Suprapubic skin (tissue), 4 donors: ENCODE measurements around the gene ZBED1. TPM values are rescaled to one million over a fixed set of nuclear protein-coding genes. Genes with fewer than 3 reads are reported as not detected.
A peak's percentile ranks its signal among the peaks of the same experiment; 100 is the strongest.

Experiments
- DNase-seq, 2 donors: peaks; one replicate each; pipeline ENCODE4 v3.0.0-alpha.2; 2019; ENCODE audit warnings: low spot score in 2 of 2
- H3K27ac ChIP-seq: fragments of 200-600 bp; sonication (generic); one replicate; pipeline ENCODE4 v1.5.1; 2019
- H3K27me3 ChIP-seq: fragments of 200-600 bp; sonication (generic); one replicate; pipeline ENCODE4 v1.5.1; 2019
- H3K36me3 ChIP-seq: fragments of 200-600 bp; sonication (generic); one replicate; pipeline ENCODE4 v1.5.1; 2019
- H3K4me1 ChIP-seq: fragments of 200-600 bp; sonication (generic); one replicate; pipeline ENCODE4 v1.5.1; 2019
- H3K4me3 ChIP-seq: fragments of 200-600 bp; sonication (generic); one replicate; pipeline ENCODE4 v1.5.1; 2019; ENCODE audit warnings: mild to moderate bottlenecking
- H3K9me3 ChIP-seq: fragments of 200-600 bp; sonication (generic); one replicate; pipeline ENCODE4 v1.5.1; 2019
- EP300 ChIP-seq: sonication (generic); formaldehyde crosslinking; IDR thresholded peaks from one replicate; pipeline ENCODE4 v1.6.1; 2017; ENCODE audit warnings: antibody characterized with exemption
- POLR2A ChIP-seq, 2 donors: fragments of 450-650 bp; IDR thresholded peaks; one replicate each; pipeline ENCODE4 v1.6.1; 2017; ENCODE audit warnings: antibody characterized with exemption in 2 of 2, mild to moderate bottlenecking in 2 of 2, moderate library complexity in 2 of 2
- POLR2AphosphoS5 ChIP-seq, 3 donors: sonication (generic); formaldehyde crosslinking; IDR thresholded peaks; one replicate each; pipeline ENCODE4 v1.6.1; 2017; ENCODE audit warnings: antibody characterized with exemption in 3 of 3
- WGBS: methylation state at CpG from one replicate; pipeline ENCODE4 v1.1.5; 2018; 5-methylcytosine and 5-hydroxymethylcytosine counted together
- total RNA-seq, 4 donors: library from RNA; depleted of rRNA; stranded (reverse); fragments of >200 nt; gene quantifications; one replicate each; pipeline ENCODE4 v1.1.0, GENCODE V29; 2016
- TF ChIP-seq, protein P1 (sequence below), 2 donors: fragments of 200-600 bp in 1 of 2; fragments of 450-650 bp in 1 of 2; sonication (generic) in 1 of 2; IDR thresholded peaks; one replicate each; pipeline ENCODE4 v1.5.1; 2016 to 2019; ENCODE audit warnings: antibody characterized with exemption in 2 of 2, mild to moderate bottlenecking in 1 of 2, moderate library complexity in 1 of 2

ZBED1 gene
- total RNA-seq, 4 donors from 2014 or later, result 41.5 to 67.3 (median 55.1) TPM

DNA sequence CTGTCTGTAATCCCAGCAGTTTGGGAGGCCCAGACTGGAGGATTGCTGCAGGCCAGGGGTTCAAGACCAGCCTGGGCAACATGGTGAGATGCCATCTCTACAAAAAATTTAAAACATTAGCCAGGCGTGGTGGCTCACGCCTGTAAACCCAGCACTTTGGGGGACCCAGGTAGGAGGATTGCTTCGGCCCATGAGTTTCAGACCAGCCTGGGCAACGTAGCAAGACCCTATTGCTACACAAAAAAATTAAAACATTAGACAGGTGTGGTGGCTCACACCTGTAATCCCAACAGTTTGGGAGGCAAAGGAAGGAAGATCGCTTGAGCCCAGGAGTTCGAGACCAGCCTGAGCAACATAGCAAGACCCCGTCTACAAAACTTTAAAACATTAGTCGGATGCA is 1.3 kb downstream of the ZBED1 start:
- Histone ChIP-seq H3K27me3 (no peaks in the 10 kb centered on the region), H3K36me3 (peaks cover 5% of the 10 kb centered on the region), H3K4me3 (peak overlapping the region; percentile 78), H3K27ac (peak overlapping the region; percentile 91), H3K9me3 (no peaks in the 10 kb centered on the region), H3K4me1 (peaks cover 42% of the 10 kb centered on the region)
- TF ChIP-seq POLR2AphosphoS5 (IDR thresholded peaks at IDR 0.05) (no peak), EP300 (no peak), POLR2A (IDR thresholded peaks at IDR 0.05) (no peak)
- TF ChIP-seq, protein P1, sequence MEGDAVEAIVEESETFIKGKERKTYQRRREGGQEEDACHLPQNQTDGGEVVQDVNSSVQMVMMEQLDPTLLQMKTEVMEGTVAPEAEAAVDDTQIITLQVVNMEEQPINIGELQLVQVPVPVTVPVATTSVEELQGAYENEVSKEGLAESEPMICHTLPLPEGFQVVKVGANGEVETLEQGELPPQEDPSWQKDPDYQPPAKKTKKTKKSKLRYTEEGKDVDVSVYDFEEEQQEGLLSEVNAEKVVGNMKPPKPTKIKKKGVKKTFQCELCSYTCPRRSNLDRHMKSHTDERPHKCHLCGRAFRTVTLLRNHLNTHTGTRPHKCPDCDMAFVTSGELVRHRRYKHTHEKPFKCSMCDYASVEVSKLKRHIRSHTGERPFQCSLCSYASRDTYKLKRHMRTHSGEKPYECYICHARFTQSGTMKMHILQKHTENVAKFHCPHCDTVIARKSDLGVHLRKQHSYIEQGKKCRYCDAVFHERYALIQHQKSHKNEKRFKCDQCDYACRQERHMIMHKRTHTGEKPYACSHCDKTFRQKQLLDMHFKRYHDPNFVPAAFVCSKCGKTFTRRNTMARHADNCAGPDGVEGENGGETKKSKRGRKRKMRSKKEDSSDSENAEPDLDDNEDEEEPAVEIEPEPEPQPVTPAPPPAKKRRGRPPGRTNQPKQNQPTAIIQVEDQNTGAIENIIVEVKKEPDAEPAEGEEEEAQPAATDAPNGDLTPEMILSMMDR (IDR thresholded peaks at IDR 0.05), result no peak
- WGBS, result 94% methylated on average over 8 of the region's 8 CpGs
- DNase-seq, result no peak

GRCh38 chrX:2498781-2499302 is 1.9 kb downstream of the ZBED1 start:
- peak overlapping the region; percentile 78 for H3K4me3 ChIP-seq
- DNase-seq, result no peak
- TF ChIP-seq POLR2A (IDR thresholded peaks at IDR 0.05) (no peak), EP300 (no peak), POLR2AphosphoS5 (IDR thresholded peaks at IDR 0.05) (no peak)
- TF ChIP-seq, protein P1 (IDR thresholded peaks at IDR 0.05), result no peak
- H3K27me3 ChIP-seq, result no peaks in the 10 kb centered on the region
- no peaks in the 10 kb centered on the region for H3K9me3 ChIP-seq
- H3K36me3 ChIP-seq, result peaks cover 5% of the 10 kb centered on the region
- WGBS, result 15% methylated on average over 10 of the region's 10 CpGs
- H3K27ac ChIP-seq, result peak overlapping the region; percentile 91
- peaks cover 42% of the 10 kb centered on the region for H3K4me1 ChIP-seq

DNA sequence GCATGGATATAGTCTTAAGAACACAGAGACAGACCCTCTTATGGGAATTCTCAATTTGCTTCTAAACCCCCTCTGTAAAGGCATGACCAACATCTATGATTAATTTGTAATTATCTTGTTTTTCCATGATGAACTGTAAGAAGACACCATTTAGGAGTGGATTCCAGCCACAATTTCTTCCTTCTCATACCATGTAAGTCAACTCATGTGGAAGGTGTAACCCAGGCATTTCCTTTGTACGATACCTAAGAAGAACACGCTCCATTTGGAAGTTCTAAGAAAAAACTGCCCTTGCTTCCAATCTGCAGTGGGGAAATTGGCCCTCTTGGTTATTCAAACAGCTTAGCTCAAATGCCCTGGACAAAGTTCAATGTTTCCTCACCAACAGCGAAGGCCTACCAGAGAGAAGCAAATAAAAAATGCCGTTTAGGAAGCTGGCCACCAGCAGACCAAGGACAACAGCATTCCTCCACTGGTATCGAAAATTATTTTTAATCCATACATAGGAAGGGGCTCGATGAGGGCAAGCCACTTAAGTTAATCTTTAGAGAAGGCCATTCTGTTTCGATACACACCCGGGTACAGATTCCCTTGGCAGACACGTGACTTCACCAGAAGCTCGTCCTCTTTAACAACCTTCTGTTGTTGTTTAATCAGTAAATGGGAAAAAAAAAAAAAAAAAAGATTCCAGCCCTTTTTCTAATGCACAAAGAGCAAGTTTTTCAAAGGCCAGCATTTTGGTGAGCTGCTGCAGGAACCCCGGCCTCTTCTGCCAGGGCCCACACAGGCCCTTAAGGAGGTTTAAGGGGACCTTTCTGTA is 2.6 kb downstream of the ZBED1 start:
- TF ChIP-seq POLR2AphosphoS5 (IDR thresholded peaks at IDR 0.05) (no peak), POLR2A (IDR thresholded peaks at IDR 0.05) (no peak), EP300 (no peak)
- TF ChIP-seq, protein P1 (IDR thresholded peaks at IDR 0.05), result no peak
- H3K4me3 ChIP-seq, result peak overlapping the region; percentile 78
- H3K36me3 ChIP-seq, result peaks cover 5% of the 10 kb centered on the region
- H3K27me3 ChIP-seq, result no peaks in the 10 kb centered on the region
- no peaks in the 10 kb centered on the region for H3K9me3 ChIP-seq
- peak overlapping the region; percentile 91 for H3K27ac ChIP-seq
- WGBS, result 52% methylated on average over 11 of the region's 11 CpGs
- DNase-seq, result no peak
- peaks cover 42% of the 10 kb centered on the region for H3K4me1 ChIP-seq

GRCh38 chrX:2495595-2495994 is 5.2 kb downstream of the ZBED1 start:
- Histone ChIP-seq H3K36me3 (peaks cover 26% of the 10 kb centered on the region), H3K4me1 (peaks cover 29% of the 10 kb centered on the region), H3K4me3 (no peak overlapping the region), H3K27ac (no peak overlapping the region), H3K27me3 (no peaks in the 10 kb centered on the region), H3K9me3 (no peaks in the 10 kb centered on the region)
- DNase-seq, result no peak
- WGBS, result 82% methylated on average over 14 of the region's 14 CpGs
- TF ChIP-seq POLR2A (IDR thresholded peaks at IDR 0.05) (no peak), EP300 (no peak), POLR2AphosphoS5 (IDR thresholded peaks at IDR 0.05) (no peak)
- TF ChIP-seq, protein P1 (IDR thresholded peaks at IDR 0.05), result no peak

- H3K4me3 ChIP-seq, result no peak overlapping the region
- no peak overlapping the region for H3K27ac ChIP-seq
- no peaks in the 10 kb centered on the region for H3K9me3 ChIP-seq
- no peak for TF ChIP-seq POLR2AphosphoS5 (IDR thresholded peaks at IDR 0.05)
- TF ChIP-seq, protein P1 (IDR thresholded peaks at IDR 0.05), result no peak
- DNase-seq, result peak in 1 of 2 donors; percentile 51
- WGBS, result 93% methylated on average over 12 of the region's 22 CpGs
- H3K36me3 ChIP-seq, result peaks cover 55% of the 10 kb centered on the region
- no peaks in the 10 kb centered on the region for H3K27me3 ChIP-seq
- H3K4me1 ChIP-seq, result peaks cover 7% of the 10 kb centered on the region
Observed at GRCh38 chrX:2492531-2493218, 8.1 kb downstream of the ZBED1 start.
